ENCODE results near the gene TKT.

GRCh38 chr3:53261712-53262111, 5.9 kb upstream of the TKT start:
- no peak for TF ChIP-seq CTCF (IDR thresholded peaks at IDR 0.05)
- no peak for TF ChIP-seq POLR2A (IDR thresholded peaks at IDR 0.05)

Data from Peyer's patch (tissue), 4 donors.